ENCODE data around the gene DLGAP1.

The DLGAP1 gene

DNA sequence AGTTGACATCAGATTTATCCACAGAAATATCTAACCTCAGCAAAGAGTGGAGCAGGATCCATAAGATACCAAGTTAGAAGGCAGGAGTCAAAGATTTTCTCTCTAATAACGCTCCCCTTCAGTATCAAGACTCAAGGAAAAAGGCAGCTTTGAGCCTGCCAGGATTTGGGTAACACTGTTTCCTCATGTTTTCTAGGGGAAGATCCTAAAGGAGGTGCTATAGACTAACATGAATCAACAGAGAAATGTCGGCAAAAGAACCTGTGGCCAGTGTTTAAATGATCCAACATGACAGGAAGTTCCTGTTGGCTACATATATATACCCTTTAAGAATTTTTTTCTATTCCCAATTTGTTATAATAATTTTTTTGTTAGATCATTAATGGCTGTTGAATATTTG lies 602.8 kb downstream of the DLGAP1 start:
- Histone ChIP-seq H3K4me1 (ENCODE audit: control insufficient read depth in 1 of 2, insufficient read depth in 1 of 2, low read depth in 1 of 2, low read length in 1 of 2) (no peaks in the 10 kb centered on the region), H3K36me3 (no peaks in the 10 kb centered on the region), H3K4me3 (ENCODE audit: low read depth in 1 of 2, low read length in 1 of 2) (no peak overlapping the region), H3K27ac (no peak overlapping the region), H3K27me3 (no peaks in the 10 kb centered on the region), H3K9me3 (no peaks in the 10 kb centered on the region)
- TF ChIP-seq, protein P1, sequence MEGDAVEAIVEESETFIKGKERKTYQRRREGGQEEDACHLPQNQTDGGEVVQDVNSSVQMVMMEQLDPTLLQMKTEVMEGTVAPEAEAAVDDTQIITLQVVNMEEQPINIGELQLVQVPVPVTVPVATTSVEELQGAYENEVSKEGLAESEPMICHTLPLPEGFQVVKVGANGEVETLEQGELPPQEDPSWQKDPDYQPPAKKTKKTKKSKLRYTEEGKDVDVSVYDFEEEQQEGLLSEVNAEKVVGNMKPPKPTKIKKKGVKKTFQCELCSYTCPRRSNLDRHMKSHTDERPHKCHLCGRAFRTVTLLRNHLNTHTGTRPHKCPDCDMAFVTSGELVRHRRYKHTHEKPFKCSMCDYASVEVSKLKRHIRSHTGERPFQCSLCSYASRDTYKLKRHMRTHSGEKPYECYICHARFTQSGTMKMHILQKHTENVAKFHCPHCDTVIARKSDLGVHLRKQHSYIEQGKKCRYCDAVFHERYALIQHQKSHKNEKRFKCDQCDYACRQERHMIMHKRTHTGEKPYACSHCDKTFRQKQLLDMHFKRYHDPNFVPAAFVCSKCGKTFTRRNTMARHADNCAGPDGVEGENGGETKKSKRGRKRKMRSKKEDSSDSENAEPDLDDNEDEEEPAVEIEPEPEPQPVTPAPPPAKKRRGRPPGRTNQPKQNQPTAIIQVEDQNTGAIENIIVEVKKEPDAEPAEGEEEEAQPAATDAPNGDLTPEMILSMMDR (IDR thresholded peaks at IDR 0.05), result no peak

DNA sequence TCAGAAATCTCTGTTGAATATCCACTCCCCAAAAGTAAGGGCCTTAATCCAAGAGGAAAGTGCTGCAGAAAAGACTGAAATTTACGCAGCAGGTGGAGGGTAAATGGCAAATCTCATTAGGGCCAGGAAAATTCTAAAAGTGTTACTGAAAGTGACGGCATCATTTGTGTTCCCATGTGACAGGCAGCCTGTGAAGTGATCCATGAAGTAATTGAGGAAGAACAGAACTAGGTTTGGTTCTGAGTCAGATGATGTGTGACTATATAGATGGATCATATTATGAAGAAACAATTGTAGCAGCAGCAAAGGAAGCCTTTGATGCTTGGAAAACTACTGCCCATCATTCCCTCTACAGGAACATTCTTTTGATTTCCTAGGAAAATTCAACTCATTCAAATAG lies 603.9 kb downstream of the DLGAP1 start:
- H3K36me3 ChIP-seq, result no peaks in the 10 kb centered on the region
- no peaks in the 10 kb centered on the region for H3K4me1 ChIP-seq (ENCODE audit: control insufficient read depth in 1 of 2, insufficient read depth in 1 of 2, low read depth in 1 of 2, low read length in 1 of 2)
- TF ChIP-seq, protein P1 (IDR thresholded peaks at IDR 0.05), result no peak
- no peaks in the 10 kb centered on the region for H3K27me3 ChIP-seq
- no peaks in the 10 kb centered on the region for H3K9me3 ChIP-seq
- H3K27ac ChIP-seq, result no peak overlapping the region
- no peak overlapping the region for H3K4me3 ChIP-seq (ENCODE audit: low read depth in 1 of 2, low read length in 1 of 2)

DNA sequence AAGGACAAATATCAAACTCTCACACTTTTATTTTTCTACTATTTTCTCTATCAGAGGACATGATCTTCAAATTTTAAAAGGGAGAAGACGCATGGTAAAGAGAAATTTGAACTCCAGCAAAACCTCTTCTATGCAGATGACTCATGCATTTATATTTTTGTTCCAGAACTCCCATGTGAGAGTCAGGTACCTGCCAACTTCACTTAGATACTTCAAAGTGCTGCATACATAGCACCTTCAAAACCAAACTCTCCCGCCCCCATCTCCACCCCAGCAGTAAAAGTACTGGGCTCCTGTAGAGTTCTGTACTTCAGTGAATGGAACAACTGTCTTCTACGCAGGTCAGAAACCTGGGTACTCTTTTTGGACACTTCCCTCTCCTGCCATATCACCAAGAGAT lies 606.8 kb downstream of the DLGAP1 start:
- no peak overlapping the region for H3K4me3 ChIP-seq (ENCODE audit: low read depth in 1 of 2, low read length in 1 of 2)
- peaks cover 4% of the 10 kb centered on the region for H3K27me3 ChIP-seq
- no peaks in the 10 kb centered on the region for H3K9me3 ChIP-seq
- no peaks in the 10 kb centered on the region for H3K4me1 ChIP-seq (ENCODE audit: control insufficient read depth in 1 of 2, insufficient read depth in 1 of 2, low read depth in 1 of 2, low read length in 1 of 2)
- no peaks in the 10 kb centered on the region for H3K36me3 ChIP-seq
- TF ChIP-seq, protein P1 (IDR thresholded peaks at IDR 0.05), result no peak
- no peak overlapping the region for H3K27ac ChIP-seq

DNA sequence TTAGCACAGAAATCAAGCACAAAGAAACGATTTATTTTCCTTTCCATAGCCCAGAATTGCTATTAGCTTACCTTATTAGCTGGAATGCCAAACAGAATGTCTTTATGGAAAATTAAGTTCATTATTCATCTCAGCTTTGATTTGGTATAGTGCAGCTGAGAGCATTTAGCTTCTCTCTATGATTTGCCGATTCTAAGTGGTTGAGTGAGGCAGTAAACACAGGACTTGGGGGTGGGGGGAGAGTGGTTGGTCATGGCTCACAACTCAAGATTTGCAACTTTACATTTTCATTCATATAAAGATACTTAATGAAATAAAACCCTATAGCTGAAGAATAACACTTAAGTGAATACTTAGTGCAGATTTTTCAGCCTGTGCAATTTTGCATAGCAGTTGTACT lies 609.9 kb downstream of the DLGAP1 start:
- Histone ChIP-seq H3K36me3 (no peaks in the 10 kb centered on the region), H3K27ac (no peak overlapping the region), H3K27me3 (peaks cover 4% of the 10 kb centered on the region), H3K4me1 (ENCODE audit: control insufficient read depth in 1 of 2, insufficient read depth in 1 of 2, low read depth in 1 of 2, low read length in 1 of 2) (no peaks in the 10 kb centered on the region), H3K9me3 (no peaks in the 10 kb centered on the region), H3K4me3 (ENCODE audit: low read depth in 1 of 2, low read length in 1 of 2) (no peak overlapping the region)
- TF ChIP-seq, protein P1 (IDR thresholded peaks at IDR 0.05), result no peak

DNA sequence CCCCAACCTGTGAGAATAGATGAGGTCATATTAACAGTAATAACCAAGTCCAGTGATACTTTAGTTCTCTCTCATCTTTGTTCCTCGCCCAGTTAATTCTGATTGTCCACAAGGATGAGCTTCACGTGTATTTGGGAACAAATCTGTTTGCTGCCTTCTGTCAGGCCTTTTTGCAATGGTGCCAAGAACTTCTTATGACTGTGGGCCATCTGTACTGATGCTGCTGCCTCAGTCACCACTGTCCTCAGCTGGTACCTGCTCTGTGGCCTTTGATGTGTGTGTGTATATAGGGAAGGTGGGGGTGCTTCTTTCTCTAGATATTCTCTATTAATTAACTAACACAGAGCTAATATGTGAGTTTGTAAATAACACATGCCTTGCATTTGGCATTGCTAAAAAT lies 612.3 kb downstream of the DLGAP1 start:
- Histone ChIP-seq H3K4me3 (ENCODE audit: low read depth in 1 of 2, low read length in 1 of 2) (no peak overlapping the region), H3K27me3 (peaks cover 4% of the 10 kb centered on the region), H3K9me3 (no peaks in the 10 kb centered on the region), H3K4me1 (ENCODE audit: control insufficient read depth in 1 of 2, insufficient read depth in 1 of 2, low read depth in 1 of 2, low read length in 1 of 2) (no peaks in the 10 kb centered on the region), H3K36me3 (no peaks in the 10 kb centered on the region), H3K27ac (no peak overlapping the region)
- TF ChIP-seq, protein P1 (IDR thresholded peaks at IDR 0.05), result no peak

DNA sequence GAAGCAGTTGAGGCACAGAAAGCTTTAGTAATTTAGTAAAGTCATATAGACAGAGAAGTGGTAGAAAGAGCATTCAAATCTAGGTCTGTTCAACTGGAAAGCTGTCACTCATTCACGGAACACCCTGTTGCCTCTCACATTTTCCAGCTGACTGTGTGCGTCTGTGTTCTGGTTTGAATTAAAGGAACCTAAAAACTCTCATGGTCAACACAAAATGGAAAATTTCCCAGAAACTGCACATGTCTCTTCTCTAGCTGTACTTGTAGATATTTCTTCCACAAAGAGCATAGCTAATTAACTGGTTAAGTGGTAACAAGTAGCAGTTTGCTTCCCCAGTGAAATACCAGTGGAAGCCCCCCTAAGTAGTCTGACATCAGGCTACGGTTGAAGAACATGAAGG lies 614.3 kb downstream of the DLGAP1 start:
- H3K27me3 ChIP-seq, result peaks cover 4% of the 10 kb centered on the region
- no peak overlapping the region for H3K27ac ChIP-seq
- H3K4me1 ChIP-seq (ENCODE audit: control insufficient read depth in 1 of 2, insufficient read depth in 1 of 2, low read depth in 1 of 2, low read length in 1 of 2), result no peaks in the 10 kb centered on the region
- H3K36me3 ChIP-seq, result no peaks in the 10 kb centered on the region
- no peak overlapping the region for H3K4me3 ChIP-seq (ENCODE audit: low read depth in 1 of 2, low read length in 1 of 2)
- TF ChIP-seq, protein P1 (IDR thresholded peaks at IDR 0.05), result no peak
- no peaks in the 10 kb centered on the region for H3K9me3 ChIP-seq

Data from neutrophil (primary cell).